K562 (cell line): ENCODE data around the gene RUFY2. TPM values are rescaled to one million over a fixed set of nuclear protein-coding genes. Genes with fewer than 3 reads are reported as not detected.

Experiments
- ATAC-seq: fragments of 200-7000 bp; cut with Tn5 transposase; 3 replicates; pipeline ENCODE4 v1.9.1; 2020; ENCODE audit warnings: moderate library complexity
- BruUV-seq: library from RNA; stranded (reverse); fragments of 400-500 nt; replicated peaks from 2 replicates; lab custom pipeline; 2021; lab: Mats Ljungman, UMichigan
- CTCF ChIA-PET: fragments of 300-600 bp; formaldehyde crosslinking; extraction: SDS; loops from one replicate; lab custom pipeline; 2021; ENCODE audit warnings: low intra/inter-chr PET ratio; lab: Yijun Ruan, JAX
- POLR2A ChIA-PET: fragments of 300-600, 350-650 bp; sonication (Branson Sonifier 250); formaldehyde crosslinking; extraction: SDS; loops from one replicate; lab custom pipeline; 2021; ENCODE audit warnings: antibody characterized with exemption, inconsistent platforms; lab: Yijun Ruan, JAX
- DNase-seq, 4 experiments: peaks; one replicate each; pipeline versions ENCODE4 v3.0.0 to v3.0.0-alpha.2; 2011 to 2018; ENCODE audit warnings: low spot score in 3 of 4, mixed read lengths in 3 of 4; ENCODE audit errors: extremely low read depth in 1 of 4
- FAIRE-seq: peaks from 2 replicates; lab custom pipeline; 2011; peaks lifted over from hg19 to GRCh38; lab: Jason Lieb, UNC
- H2AFZ ChIP-seq: 2 replicates; pipeline ENCODE4 v1.6.0; 2011; ENCODE audit warnings: low read depth, low read length, control low read depth, inconsistent platforms
- H3K27ac ChIP-seq: fragments of 200-600 bp; 3 replicates; pipeline ENCODE4 v1.8.0; 2011; ENCODE audit warnings: low read depth, mild to moderate bottlenecking, control low read depth, inconsistent platforms, low read length, moderate library complexity, mixed read lengths; ENCODE audit errors: extremely low read depth
- H3K27me3 ChIP-seq, 2 experiments: fragments of 300-600 bp in 1 of 2; 2 replicates in 1 of 2; 3 replicates in 1 of 2; pipeline versions ENCODE4 v1.6.0 to v1.8.0; 2011; ENCODE audit warnings: inconsistent platforms in 2 of 2, low read length in 2 of 2, mild to moderate bottlenecking in 1 of 2, mixed read lengths in 1 of 2, moderate library complexity in 1 of 2; ENCODE audit not compliant: control insufficient read depth in 2 of 2, insufficient read depth in 2 of 2
- H3K36me3 ChIP-seq: fragments of 300-600 bp; 3 replicates; pipeline ENCODE4 v1.8.0; 2011; ENCODE audit warnings: mild to moderate bottlenecking, low read length, inconsistent platforms; ENCODE audit not compliant: control insufficient read depth, insufficient read depth
- H3K4me1 ChIP-seq, 2 experiments: fragments of 200-600 bp in 1 of 2; replicated peaks in 1 of 2; 2 replicates in 1 of 2; 3 replicates in 1 of 2; pipeline versions ENCODE4 v1.5.1 to v1.8.0; 2011; ENCODE audit warnings: inconsistent platforms in 2 of 2, low read length in 2 of 2, mild to moderate bottlenecking in 1 of 2, mixed read lengths in 1 of 2, moderate library complexity in 1 of 2; ENCODE audit not compliant: control insufficient read depth in 2 of 2, insufficient read depth in 2 of 2
- H3K4me2 ChIP-seq: 2 replicates; pipeline ENCODE4 v1.6.1; 2011; ENCODE audit warnings: low read length, control low read depth, inconsistent platforms, mixed read lengths; ENCODE audit not compliant: insufficient read depth
- H3K4me3 ChIP-seq: fragments of 200-600 bp; sonication (generic), shearing (Covaris generic); 2 replicates; pipeline ENCODE4 v1.5.1; 2016; ENCODE audit warnings: control low read depth, inconsistent platforms
- H3K79me2 ChIP-seq: fragments of 200-600 bp; 3 replicates; pipeline ENCODE4 v1.8.0; 2011; ENCODE audit warnings: low read length, inconsistent platforms; ENCODE audit not compliant: control insufficient read depth, insufficient read depth
- H3K9ac ChIP-seq, 2 experiments: 2 replicates each; pipeline versions ENCODE4 v1.6.0 to v1.6.1; 2011; ENCODE audit warnings: low read depth in 2 of 2, low read length in 2 of 2, control low read depth in 1 of 2, inconsistent platforms in 1 of 2, mild to moderate bottlenecking in 1 of 2, mixed read lengths in 1 of 2; ENCODE audit not compliant: insufficient read depth in 1 of 2
- H3K9me1 ChIP-seq: one replicate; pipeline ENCODE4 v1.6.0; 2011; ENCODE audit warnings: inconsistent platforms, mild to moderate bottlenecking, low read length, moderate library complexity; ENCODE audit not compliant: control insufficient read depth, insufficient read depth
- H3K9me3 ChIP-seq: replicated peaks from 2 replicates; pipeline ENCODE4 v1.5.1; 2011; ENCODE audit warnings: low read depth, low read length, inconsistent platforms; ENCODE audit not compliant: control insufficient read depth, insufficient read depth
- H4K20me1 ChIP-seq: replicated peaks from 2 replicates; pipeline ENCODE4 v1.6.1; 2011; ENCODE audit warnings: low read length, inconsistent platforms, mixed read lengths; ENCODE audit not compliant: control insufficient read depth, insufficient read depth
- BRD4 ChIP-seq: fragments of 200-600 bp; sonication (generic); IDR thresholded peaks from 2 replicates; pipeline ENCODE4 v1.6.1; 2017; ENCODE audit warnings: inconsistent platforms
- BRF1 ChIP-seq: IDR thresholded peaks from 3 replicates; pipeline ENCODE4 v1.6.1; 2011; ENCODE audit warnings: borderline replicate concordance, mild to moderate bottlenecking; ENCODE audit not compliant: insufficient read length; ENCODE audit errors: extremely low read depth
- CREB3L1 ChIP-seq: fragments of 450-650 bp; IDR thresholded peaks from 2 replicates; pipeline ENCODE4 v1.6.1; 2014; ENCODE audit warnings: low read depth, mild to moderate bottlenecking, moderate library complexity, borderline replicate concordance
- E4F1 ChIP-seq: fragments of 250-450 bp; sonication (Bioruptor Pico); IDR thresholded peaks from 2 replicates; pipeline ENCODE4 v1.5.0; 2021; ENCODE audit warnings: mild to moderate bottlenecking, borderline replicate concordance
- KDM5B ChIP-seq: fragments of 200-600 bp; sonication (generic); IDR thresholded peaks from 2 replicates; pipeline ENCODE4 v1.6.1; 2012; ENCODE audit warnings: low read depth, mild to moderate bottlenecking, moderate library complexity, low read length, control low read depth, inconsistent platforms; ENCODE audit not compliant: insufficient replicate concordance
- MBD1 ChIP-seq: fragments of 250-450 bp; sonication (Bioruptor Pico); IDR thresholded peaks from 2 replicates; pipeline ENCODE4 v1.8.0; 2022; ENCODE audit warnings: inconsistent platforms
- NFE2 ChIP-seq: IDR thresholded peaks from 2 replicates; pipeline ENCODE4 v1.6.1; 2014; ENCODE audit warnings: antibody characterized with exemption, low read depth
- SREBF2 ChIP-seq: sonication (generic); formaldehyde crosslinking; IDR thresholded peaks from 2 replicates; pipeline ENCODE4 v1.4.0; 2020; ENCODE audit warnings: mild to moderate bottlenecking, missing genetic modification reagents
- TRIM25 ChIP-seq: fragments of 450-650 bp; IDR thresholded peaks from 2 replicates; pipeline ENCODE4 v1.7.0; 2016; ENCODE audit warnings: borderline replicate concordance
- ZBTB26 ChIP-seq: fragments of 450-650 bp; formaldehyde crosslinking; IDR thresholded peaks from 2 replicates; pipeline ENCODE4 v1.4.0; 2022; ENCODE audit warnings: missing genetic modification characterization
- ZNF121 ChIP-seq: sonication (generic); formaldehyde crosslinking; conservative IDR thresholded peaks from 2 replicates; pipeline ENCODE4 v1.8.0; 2022; ENCODE audit warnings: missing genetic modification reagents
- ZNF175 ChIP-seq: fragments of 200-800 bp; sonication (Bioruptor generic); IDR thresholded peaks from 2 replicates; pipeline ENCODE4 v1.6.1; 2016; ENCODE audit warnings: low read depth, mild to moderate bottlenecking, missing genetic modification characterization, missing compliant biosample characterization
- WGBS: fragments of 100-300 bp; shearing (Covaris generic); methylation state at CpG from one replicate; pipeline ENCODE4 v1.1.6; 2016; ENCODE audit warnings: low coverage, mixed read lengths; ENCODE audit not compliant: insufficient coverage; ENCODE audit errors: missing lambda C conversion rate; 5-methylcytosine and 5-hydroxymethylcytosine counted together
- in situ Hi-C: fragments of 300-500 bp; cut with MboI; formaldehyde crosslinking; loops from 4 replicates; pipeline ENCODE4 v1.15.0; 2018; ENCODE audit warnings: inconsistent platforms, mixed read lengths
- intact Hi-C: fragments of 100-400 bp; cut with micrococcal nuclease; formaldehyde crosslinking; loops from 2 replicates; pipeline ENCODE4 v1.14.2; 2022
- polyA plus RNA-seq, 8 experiments: library from polyadenylated mRNA; depleted of rRNA in 4 of 8; stranded (reverse) in 5 of 8; unstranded in 3 of 8; fragments of >200 nt; fragmentation: Nextera tagmentation in 2 of 8; fragmentation: Illumina TruSeq in 1 of 8; extraction: Ambion mirVana in 2 of 8; extraction: Trizol in 1 of 8; gene quantifications; 2 replicates each; pipeline versions ENCODE4 v1.2.1 to v1.2.3, GENCODE V29; 2011 to 2014; ENCODE audit warnings: inconsistent platforms in 1 of 8, missing spikeins in 1 of 8
- total RNA-seq, 7 experiments: library from RNA; depleted of rRNA in 6 of 7; stranded (reverse); fragments of >200 nt in 6 of 7; fragmentation: Illumina TruSeq in 2 of 7; extraction: Trizol in 2 of 7; gene quantifications; 2 replicates each; pipeline versions ENCODE4 v1.2.1 to v1.2.3, GENCODE V29; 2011 to 2021; ENCODE audit warnings: low replicate concordance in 1 of 7

RUFY2 gene
- total and polyA plus RNA-seq, 9 of the 15 experiments (the other 6 are each of a cell fraction or from before 2014, with no cell fraction given): 3.7 to 20.1 (median 12.6) TPM

GRCh38 chr10:68330852-68331454, 76.1 kb downstream of the RUFY2 start:
- intact Hi-C loops (loop anchor here (10.0 kb wide), 1 partner anchor 536 kb away; no protein-coding TSS in a partner anchor), in situ Hi-C loops (no loop called here)
- H3K4me3 ChIP-seq: peak overlapping the region; percentile 66
- H3K27me3 ChIP-seq: no peaks in the 10 kb centered on the region
- DNase-seq (peak in 1 of 4 experiments; percentile 54), FAIRE-seq (no peak), ATAC-seq (no peak)
- H2AFZ ChIP-seq: peak overlapping the region; percentile 97
- peak overlapping the region; percentile 98 to 100 for H3K9ac ChIP-seq
- no peaks in the 10 kb centered on the region for H3K9me3 ChIP-seq
- 15% methylated on average over 29 of the region's 29 CpGs for WGBS
- H3K27ac ChIP-seq: peak overlapping the region; percentile 98
- BruUV-seq: no TSS peak
- peaks cover 29% of the 10 kb centered on the region for H3K36me3 ChIP-seq
- POLR2A ChIA-PET: interaction anchor here (0.7 to 5.4 kb wide), 9 partner anchors 8 to 625 kb away, joined by 3 to 104 read pairs (median 5); no protein-coding TSS in a partner anchor
- H3K4me2 ChIP-seq: peak overlapping the region; percentile 92
- peaks cover 52% of the 10 kb centered on the region for H3K79me2 ChIP-seq
- CTCF ChIA-PET: no interaction called here
- H3K4me1 ChIP-seq: peaks cover 20 to 22% of the 10 kb centered on the region in 2 experiments
- H4K20me1 ChIP-seq: peaks cover 18% of the 10 kb centered on the region
- no peaks in the 10 kb centered on the region for H3K9me1 ChIP-seq
- no peak for TF ChIP-seq BRF1
- no peak for TF ChIP-seq KDM5B
- no peak for TF ChIP-seq MBD1 (CRISPR knock-in tag)
- TF ChIP-seq CREB3L1: no peak
- no peak for TF ChIP-seq SREBF2 (CRISPR knock-in tag)
- TF ChIP-seq ZNF121: no peak
- no peak for TF ChIP-seq NFE2
- no peak for TF ChIP-seq ZBTB26 (CRISPR knock-in tag)
- TF ChIP-seq TRIM25: no peak
- no peak; the same call in none of the 2 replicates for TF ChIP-seq ZNF175 (CRISPR knock-in tag)
- TF ChIP-seq E4F1 (CRISPR knock-in tag): no peak
- 0 out of 2 replicates have a peak, but pooled peaks have one; percentile 11 for TF ChIP-seq BRD4
